HEK293 (cell line): ENCODE measurements around the gene TMEM243.

Source experiments
- SALL2 ChIP-seq: fragments of 450-650 bp; formaldehyde crosslinking; IDR thresholded peaks from 2 replicates; pipeline ENCODE4 v1.5.0; 2017; ENCODE audit warnings: missing biosample characterization, mild to moderate bottlenecking, missing genetic modification characterization, borderline replicate concordance
- ZNF23 ChIP-seq: fragments of 450-650 bp; formaldehyde crosslinking; IDR thresholded peaks from 2 replicates; pipeline ENCODE4 v1.5.1; 2016; ENCODE audit warnings: missing biosample characterization, missing genetic modification characterization, borderline replicate concordance
- TF ChIP-seq, protein P1 (sequence below): fragments of 450-650 bp; IDR thresholded peaks from 2 replicates; pipeline ENCODE4 v1.5.1; 2018; ENCODE audit warnings: missing biosample characterization, mild to moderate bottlenecking, missing genetic modification characterization
- TF ChIP-seq, protein P2 (sequence below): fragments of 450-650 bp; formaldehyde crosslinking; IDR thresholded peaks from 2 replicates; pipeline ENCODE4 v1.5.1; 2016; ENCODE audit warnings: missing biosample characterization, missing genetic modification characterization

DNA sequence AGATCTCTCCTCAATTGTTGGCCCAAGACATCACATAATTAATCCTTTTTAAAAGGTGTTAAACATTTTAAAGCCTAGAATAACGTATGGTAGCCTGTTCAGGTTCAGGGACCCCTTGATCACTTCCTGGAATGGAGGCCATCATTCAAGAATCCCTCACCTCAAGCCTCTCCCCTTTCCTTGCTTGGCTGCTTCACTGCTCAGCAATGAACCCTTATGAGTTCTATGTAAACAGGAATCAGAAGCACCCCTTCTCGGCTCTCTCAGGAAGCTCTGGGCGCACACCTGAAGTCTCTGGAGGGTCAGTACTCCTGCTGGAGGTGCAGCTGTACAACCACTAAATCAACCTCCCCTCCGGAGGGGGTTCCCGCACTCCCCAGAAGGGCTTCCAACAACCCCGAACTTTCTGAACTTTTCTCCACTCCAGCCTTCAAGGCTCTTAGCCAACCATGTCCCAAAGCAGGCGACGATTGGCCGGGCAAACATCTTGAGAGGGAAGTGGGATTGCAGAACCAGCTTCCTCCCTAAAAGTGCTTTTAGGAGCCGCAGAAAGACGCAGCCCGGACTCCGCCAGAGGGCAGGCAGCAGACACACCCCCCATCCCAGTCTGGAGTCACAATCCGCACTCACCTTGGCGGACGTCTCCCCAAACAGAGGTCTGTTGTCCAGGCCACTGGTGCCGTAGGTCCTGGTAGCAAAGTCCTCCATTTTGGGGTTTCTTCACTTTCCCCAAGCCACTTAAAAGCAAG, 562 bp downstream of the TMEM243 start:
- TF ChIP-seq, protein P1, sequence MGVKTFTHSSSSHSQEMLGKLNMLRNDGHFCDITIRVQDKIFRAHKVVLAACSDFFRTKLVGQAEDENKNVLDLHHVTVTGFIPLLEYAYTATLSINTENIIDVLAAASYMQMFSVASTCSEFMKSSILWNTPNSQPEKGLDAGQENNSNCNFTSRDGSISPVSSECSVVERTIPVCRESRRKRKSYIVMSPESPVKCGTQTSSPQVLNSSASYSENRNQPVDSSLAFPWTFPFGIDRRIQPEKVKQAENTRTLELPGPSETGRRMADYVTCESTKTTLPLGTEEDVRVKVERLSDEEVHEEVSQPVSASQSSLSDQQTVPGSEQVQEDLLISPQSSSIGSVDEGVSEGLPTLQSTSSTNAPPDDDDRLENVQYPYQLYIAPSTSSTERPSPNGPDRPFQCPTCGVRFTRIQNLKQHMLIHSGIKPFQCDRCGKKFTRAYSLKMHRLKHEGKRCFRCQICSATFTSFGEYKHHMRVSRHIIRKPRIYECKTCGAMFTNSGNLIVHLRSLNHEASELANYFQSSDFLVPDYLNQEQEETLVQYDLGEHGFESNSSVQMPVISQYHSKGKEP: no peak
- TF ChIP-seq SALL2 (tag by site-specific recombination): no peak
- no peak for TF ChIP-seq ZNF23 (tag by site-specific recombination)
- TF ChIP-seq, protein P2, sequence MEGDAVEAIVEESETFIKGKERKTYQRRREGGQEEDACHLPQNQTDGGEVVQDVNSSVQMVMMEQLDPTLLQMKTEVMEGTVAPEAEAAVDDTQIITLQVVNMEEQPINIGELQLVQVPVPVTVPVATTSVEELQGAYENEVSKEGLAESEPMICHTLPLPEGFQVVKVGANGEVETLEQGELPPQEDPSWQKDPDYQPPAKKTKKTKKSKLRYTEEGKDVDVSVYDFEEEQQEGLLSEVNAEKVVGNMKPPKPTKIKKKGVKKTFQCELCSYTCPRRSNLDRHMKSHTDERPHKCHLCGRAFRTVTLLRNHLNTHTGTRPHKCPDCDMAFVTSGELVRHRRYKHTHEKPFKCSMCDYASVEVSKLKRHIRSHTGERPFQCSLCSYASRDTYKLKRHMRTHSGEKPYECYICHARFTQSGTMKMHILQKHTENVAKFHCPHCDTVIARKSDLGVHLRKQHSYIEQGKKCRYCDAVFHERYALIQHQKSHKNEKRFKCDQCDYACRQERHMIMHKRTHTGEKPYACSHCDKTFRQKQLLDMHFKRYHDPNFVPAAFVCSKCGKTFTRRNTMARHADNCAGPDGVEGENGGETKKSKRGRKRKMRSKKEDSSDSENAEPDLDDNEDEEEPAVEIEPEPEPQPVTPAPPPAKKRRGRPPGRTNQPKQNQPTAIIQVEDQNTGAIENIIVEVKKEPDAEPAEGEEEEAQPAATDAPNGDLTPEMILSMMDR (tag by site-specific recombination): 0 out of 2 replicates have a peak, but pooled peaks have one; percentile 7
